HG03565 (cell line): ENCODE measurements around the gene COX6A2.
"Not testable (repeated sequence)": the region's sequence is repeated elsewhere in the genome, so short reads cannot be mapped to it uniquely, and the experiment has no call there.

Experiments
- ATAC-seq: cut with Tn5 transposase; IDR thresholded peaks from one replicate; pipeline ENCODE4 v1.9.1; 2021; ENCODE audit warnings: mild to moderate bottlenecking, moderate library complexity; ENCODE audit not compliant: unreplicated experiment

The COX6A2 gene

GRCh38 chr16:31439023-31439422 is 10.9 kb upstream of the COX6A2 start:
- not testable (repeated sequence) for ATAC-seq

DNA sequence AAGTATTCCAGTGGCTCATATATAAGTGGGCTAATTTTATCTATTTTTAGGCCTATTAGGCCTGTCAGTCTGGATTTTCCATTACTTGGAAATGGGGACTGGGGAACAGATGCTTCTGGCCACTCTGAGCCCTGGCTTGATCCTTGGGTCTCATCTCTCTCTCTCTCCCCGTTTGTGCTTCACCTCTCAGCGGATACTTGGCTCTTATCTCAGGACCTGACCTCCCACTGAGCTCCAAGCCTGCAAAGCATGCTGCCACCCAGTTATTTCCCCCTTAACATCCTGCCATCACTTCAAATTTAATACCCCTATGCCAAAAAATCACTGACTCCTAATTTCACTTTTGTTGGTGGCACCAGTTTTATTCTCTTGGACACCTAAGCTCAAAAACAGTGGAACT is 10.3 kb upstream of the COX6A2 start:
- no peak for ATAC-seq

DNA sequence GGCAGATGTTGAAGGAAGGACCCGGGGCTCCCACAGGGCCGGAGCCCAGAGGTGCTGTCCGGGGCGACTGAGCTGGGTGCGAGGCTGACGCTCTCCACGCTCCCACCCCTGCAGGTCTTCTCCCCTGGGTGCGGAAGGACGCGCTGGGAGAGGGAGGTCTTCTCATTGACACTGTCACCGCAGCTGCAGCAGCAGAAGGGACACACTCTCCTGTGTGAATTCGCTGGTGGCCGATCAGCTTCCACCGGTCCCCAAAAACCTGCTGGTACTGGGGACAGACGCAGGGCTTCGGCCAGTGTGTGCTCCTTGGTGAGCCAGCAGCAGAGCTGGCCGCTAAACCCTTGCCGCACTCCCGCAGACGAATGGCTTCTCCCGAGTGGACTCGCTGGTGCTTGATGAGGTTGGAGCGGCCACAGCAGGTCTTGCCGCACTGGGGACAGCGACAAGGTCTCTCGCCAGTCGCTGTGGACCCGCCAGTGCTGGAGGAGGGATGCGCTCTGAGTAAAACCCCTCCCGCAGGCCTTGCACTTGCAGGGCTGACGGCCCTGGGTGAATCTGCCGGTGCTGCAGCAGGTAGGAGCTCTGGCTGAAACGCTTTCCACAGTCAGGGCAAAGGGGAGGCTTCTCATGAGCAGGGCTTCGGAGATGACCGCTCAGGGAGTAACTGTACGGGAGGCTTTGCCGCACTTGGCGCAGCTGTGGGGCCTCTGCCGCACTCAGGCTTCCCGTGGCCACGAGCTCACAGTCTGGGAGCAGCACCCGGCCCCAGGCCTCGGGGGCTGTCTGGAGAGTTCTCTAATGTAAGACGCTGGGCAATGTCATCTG is 8.3 kb upstream of the COX6A2 start:
- no peak for ATAC-seq

DNA sequence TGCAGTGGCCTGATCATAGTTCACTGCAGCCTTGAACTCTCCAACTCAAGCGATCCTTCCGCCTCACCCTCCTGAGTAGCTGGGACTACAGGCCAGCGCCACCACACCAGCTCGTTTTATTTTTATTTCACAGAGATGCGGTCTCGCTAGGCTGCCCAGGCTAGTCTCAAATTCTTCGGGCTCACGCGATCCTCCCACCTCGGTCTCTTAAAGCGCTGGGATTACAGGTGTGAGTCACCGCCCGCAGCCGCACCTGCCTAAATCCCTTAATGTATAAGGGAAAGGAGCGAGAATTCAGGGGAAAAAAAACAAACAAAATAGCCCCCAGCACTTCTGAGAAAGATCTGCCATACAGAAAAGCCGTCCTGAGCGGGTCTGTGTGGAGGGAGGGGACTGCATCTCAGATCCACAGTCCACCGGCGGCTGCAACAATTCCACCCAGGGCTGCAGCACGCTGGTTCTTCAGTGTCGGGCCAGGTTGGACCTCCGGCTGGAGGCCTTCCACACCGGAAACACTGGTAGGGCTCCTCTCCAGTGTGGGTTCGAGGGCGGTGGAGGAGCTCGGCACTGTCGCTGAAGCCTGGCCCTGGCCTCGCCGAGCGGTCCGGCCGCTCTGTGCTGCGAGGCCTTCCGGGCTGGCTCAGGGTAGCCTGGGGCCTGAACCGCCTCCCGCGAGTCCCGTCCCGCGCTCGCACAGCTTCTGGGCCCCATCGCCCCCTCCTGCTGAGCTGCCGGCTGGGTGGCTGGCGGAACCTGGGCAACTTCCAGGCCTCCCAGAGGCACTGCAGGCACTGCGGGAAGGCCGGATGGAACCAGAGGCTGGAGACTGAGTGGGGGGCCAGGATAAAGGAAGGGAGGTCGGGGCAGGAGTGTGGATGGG is 7.4 kb upstream of the COX6A2 start:
- no peak for ATAC-seq

GRCh38 chr16:31430380-31431052 is 2.4 kb upstream of the COX6A2 start:
- ATAC-seq = no peak

- ATAC-seq = no peak
These were observed 1.6 kb upstream of the COX6A2 start for GRCh38 chr16:31429796-31430195.

DNA sequence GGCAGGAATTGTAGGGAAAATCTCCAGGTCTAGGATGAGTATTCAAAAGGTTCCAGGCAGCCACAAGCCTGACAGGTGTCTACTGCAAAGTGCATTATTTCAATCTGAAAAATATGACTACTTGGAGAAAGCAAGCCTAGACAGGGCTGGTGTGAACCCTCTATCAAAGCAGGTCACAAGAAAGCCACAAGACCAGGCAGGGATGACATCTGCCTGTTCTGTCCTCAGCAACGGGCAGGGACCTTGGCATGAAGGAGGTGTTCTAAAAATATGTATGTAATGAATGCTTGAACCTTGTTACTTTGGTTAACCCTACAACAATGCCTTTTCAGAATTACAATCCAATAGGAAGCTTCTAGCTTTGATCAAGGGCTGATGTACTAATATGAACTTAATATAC is 1.2 kb upstream of the COX6A2 start:
- ATAC-seq = no peak

- ATAC-seq = no peak
These were observed 583 bp upstream of the COX6A2 start for GRCh38 chr16:31428638-31429247.

GRCh38 chr16:31427441-31428278 is 500 bp downstream of the COX6A2 start:
- ATAC-seq = no peak

DNA sequence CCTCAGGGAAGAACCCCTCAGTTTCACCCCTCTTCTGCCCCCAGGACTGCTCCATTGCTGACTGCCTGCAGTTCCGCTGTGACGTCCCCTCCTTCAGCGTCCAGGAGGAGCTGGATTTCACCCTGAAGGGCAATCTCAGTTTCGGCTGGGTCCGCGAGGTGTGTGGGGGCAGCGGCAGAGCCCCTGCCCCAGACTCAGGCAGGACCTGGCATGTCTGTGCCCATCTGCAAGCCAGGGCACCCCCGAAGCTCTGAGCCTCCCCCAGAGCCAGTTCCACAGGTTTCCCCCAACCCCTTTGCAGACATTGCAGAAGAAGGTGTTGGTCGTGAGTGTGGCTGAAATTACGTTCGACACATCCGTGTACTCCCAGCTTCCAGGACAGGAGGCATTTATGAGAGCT is 4.4 kb downstream of the COX6A2 start:
- no peak for ATAC-seq

GRCh38 chr16:31423241-31423640 is 4.9 kb downstream of the COX6A2 start:
- no peak for ATAC-seq

GRCh38 chr16:31421587-31421986 is 6.6 kb downstream of the COX6A2 start:
- peak; percentile 54 for ATAC-seq

DNA sequence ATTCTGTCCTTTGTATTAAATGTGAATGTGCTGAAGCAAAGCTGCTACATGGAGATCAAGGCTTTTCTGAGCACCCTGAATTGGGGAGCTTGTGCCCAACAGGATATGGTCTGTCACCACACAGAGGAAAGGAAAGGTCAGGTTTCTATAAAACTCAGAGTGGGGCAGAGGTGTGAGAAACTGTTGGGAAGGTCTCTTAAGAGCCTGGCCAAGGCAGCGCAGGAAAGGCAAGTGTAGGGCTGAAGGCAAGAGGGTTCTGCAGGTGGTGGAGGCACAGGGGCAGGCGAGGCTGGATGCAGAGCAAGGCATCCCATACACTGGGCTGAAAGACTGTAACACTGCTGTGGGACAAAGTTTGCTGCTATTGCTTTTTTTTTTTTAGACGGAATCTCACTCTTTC is 8.1 kb downstream of the COX6A2 start:
- no peak for ATAC-seq

- no peak for ATAC-seq
These were observed 10.2 kb downstream of the COX6A2 start for GRCh38 chr16:31417916-31418315.

DNA sequence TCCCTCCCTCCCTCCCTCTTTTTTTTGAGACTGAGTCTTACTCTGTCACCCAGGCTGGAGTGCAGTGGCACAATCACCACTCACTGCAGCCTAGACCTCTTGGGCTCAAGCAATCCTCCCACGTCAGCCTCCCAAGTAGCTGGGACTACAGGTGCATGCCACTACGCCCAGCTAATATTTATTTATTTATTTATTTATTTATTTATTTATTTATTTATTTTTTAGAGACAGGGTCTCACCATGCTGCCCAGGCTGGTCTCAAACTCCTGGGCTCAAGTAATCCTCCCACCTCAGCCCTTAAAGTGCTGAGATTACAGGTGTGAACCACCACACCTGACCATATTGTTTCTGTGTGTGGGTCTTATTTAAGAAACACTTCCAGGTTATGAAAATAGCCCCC is 11.1 kb downstream of the COX6A2 start:
- ATAC-seq = not testable (repeated sequence)

DNA sequence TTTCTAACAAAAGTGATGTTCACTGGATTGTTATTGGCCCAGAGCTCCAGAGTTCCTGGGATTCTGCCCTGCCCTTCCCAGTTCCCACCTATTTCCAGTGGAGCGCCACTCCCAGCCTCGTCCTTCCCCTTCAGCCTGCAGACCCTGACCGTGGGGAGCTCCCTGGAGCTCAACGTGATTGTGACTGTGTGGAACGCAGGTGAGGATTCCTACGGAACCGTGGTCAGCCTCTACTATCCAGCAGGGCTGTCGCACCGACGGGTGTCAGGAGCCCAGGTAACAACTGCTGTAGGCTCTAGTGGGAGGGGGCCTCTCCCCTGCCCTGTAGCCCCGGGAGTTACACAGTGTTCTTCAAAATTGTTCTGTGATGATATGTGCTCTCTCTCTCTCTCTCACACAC is 11.8 kb downstream of the COX6A2 start:
- ATAC-seq = no peak

DNA sequence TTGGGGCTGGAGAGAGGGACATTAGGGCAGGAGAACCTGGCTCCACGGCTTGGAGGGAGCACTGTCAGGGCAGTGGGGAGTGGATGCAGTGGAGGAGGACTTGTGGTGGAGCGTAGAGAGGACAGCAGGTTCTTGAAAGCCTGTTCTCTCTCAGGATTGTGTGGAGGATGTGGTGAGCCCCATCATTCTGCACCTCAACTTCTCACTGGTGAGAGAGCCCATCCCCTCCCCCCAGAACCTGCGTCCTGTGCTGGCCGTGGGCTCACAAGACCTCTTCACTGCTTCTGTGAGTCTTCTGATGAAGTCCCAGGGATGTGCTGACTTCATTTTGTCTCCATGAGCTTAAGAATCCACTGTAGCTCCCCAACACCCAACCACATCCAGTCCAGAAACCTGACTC is 13.5 kb downstream of the COX6A2 start:
- no peak for ATAC-seq

- no peak for ATAC-seq
These were observed 14.2 kb downstream of the COX6A2 start for GRCh38 chr16:31413943-31414342.

GRCh38 chr16:31413381-31413780 is 14.8 kb downstream of the COX6A2 start:
- no peak for ATAC-seq

GRCh38 chr16:31412750-31413149 is 15.4 kb downstream of the COX6A2 start:
- ATAC-seq = no peak
